DMS 273 (cell line): ENCODE data around the gene NGF.

Experiments used
- DNase-seq: peaks from one replicate; lab custom pipeline; 2025; ENCODE audit not compliant: unreplicated experiment; lab: John Stamatoyannopoulos, UW

The NGF gene

GRCh38 chr1:115239426-115239825, 98.6 kb downstream of the NGF start:
- DNase-seq: no peak

GRCh38 chr1:115239148-115239422, 99.0 kb downstream of the NGF start:
- DNase-seq: no peak

DNA sequence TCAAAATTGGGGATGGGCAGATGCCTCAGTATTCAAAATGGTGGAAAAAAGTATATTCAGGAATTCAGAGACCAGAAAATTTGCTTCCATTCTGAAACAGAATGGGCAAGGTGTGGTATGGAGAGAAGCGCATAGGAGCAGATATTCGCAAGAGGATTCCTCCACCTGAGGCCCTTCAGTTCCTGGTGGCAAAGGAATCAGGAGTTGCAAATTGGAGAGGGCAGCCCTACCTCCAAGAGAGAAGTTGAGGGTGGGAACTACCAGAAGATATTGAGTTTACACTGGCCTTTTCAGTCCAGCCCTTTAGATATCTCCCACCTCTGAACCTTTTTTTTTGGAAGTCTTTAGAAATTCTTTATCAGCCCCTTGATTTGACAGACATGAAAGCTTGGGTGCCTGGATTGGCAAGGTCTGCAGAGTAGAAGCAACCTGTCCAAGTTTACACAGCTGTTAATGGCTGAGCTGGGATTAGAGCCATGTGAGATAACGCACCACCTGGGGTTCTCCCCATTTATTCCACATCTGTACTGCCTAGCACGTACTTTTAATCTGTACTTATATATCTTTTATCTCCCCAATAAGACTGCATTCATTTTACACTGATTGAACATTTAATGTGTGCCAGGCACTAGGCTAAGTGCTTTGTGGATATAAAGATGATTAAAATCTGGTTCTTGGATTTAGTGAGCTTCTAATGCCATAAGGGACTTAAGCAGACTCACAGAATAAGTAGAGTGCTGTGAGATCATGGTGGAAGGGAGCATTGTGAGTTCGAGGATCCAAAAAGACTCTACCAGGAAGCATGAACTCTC, 99.5 kb downstream of the NGF start:
- peak; percentile 68 for DNase-seq

DNA sequence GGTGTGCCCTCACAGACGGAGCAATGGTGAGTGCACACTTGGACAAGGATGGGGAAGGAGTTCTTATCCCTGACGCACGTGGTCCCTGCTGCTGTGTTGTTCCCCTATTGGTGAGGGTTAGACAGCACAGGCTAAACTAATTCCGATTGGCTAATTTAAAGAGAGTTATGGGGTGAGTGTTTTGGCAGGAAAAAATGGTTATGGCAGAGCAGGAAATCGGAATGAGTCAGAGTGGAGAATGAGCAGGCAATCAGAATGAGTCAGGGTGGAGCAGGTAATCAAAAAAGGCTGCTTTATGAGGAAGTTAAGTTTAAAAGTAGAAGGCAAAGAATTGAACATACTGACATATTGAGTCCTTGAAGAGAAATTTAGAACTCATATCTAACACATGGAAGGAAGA, 100.5 kb downstream of the NGF start:
- no peak for DNase-seq

DNA sequence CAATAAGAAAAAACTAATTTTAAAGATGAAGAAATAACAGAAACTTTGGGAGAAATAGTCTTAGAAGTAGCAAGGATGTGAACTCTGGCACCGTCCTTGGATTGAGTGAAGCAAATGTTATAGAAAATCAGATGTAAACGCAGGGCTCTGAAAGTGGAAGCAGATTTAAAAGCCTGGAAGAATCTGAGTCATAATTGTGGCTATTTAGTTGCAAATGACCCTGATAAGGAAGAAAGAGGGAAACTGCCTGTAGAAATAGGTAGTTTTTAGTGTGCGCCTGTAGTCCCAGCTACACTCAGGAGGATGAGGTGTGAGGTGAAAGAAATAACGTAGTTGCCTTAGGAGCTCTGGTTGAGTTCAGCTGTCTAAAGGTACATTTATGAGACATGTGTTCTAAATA, 101.0 kb downstream of the NGF start:
- DNase-seq: no peak
